Testis (tissue), 3 donors: ENCODE results near the gene NALCN. TPM values are rescaled to one million over a fixed set of nuclear protein-coding genes. Genes with fewer than 3 reads are reported as not detected.

ENCODE experiments used
- DNase-seq: peaks from one replicate; pipeline ENCODE4 v3.0.0-alpha.2; 2019
- H3K27ac ChIP-seq, 2 donors: fragments of 200-600 bp; sonication (generic); one replicate each; pipeline ENCODE4 v1.5.1; 2019
- H3K27me3 ChIP-seq: fragments of 200-600 bp; sonication (generic); one replicate; pipeline ENCODE4 v1.5.1; 2019
- H3K36me3 ChIP-seq: fragments of 200-600 bp; sonication (generic); one replicate; pipeline ENCODE4 v1.5.1; 2017; ENCODE audit warnings: low read depth; ENCODE audit errors: missing control alignments
- H3K4me1 ChIP-seq: fragments of 200-600 bp; sonication (generic); one replicate; pipeline ENCODE4 v1.5.1; 2019
- H3K4me3 ChIP-seq, 2 donors: fragments of 200-600 bp; sonication (generic); one replicate each; pipeline ENCODE4 v1.5.1; 2017 to 2019
- H3K9me3 ChIP-seq: fragments of 200-600 bp; sonication (generic); one replicate; pipeline ENCODE4 v1.5.1; 2017
- POLR2A ChIP-seq: fragments of 450-650 bp; IDR thresholded peaks from one replicate; pipeline ENCODE4 v1.6.1; 2017; ENCODE audit warnings: antibody characterized with exemption, mild to moderate bottlenecking, moderate library complexity
- WGBS, 2 donors: methylation state at CpG; one replicate each; pipeline ENCODE4 v1.1.5; 2018; 5-methylcytosine and 5-hydroxymethylcytosine counted together
- intact Hi-C: fragments of 100-400 bp; cut with DNase I; formaldehyde crosslinking; loops from one replicate; pipeline ENCODE4 v1.15.1; 2023; ENCODE audit warnings: low total_unique reads
- polyA plus RNA-seq: library from polyadenylated mRNA; stranded (reverse); fragments of 350-450 nt; fragmentation: Illumina TruSeq; extraction: RNeasy Lipid Tissue Mini Kit (QIAGEN cat#74804); gene quantifications from one replicate; pipeline ENCODE4 v1.2.3, GENCODE V29; 2014; ENCODE audit warnings: low read depth, low replicate concordance; ENCODE audit not compliant: insufficient read depth
- total RNA-seq, 2 donors: library from RNA; depleted of rRNA; stranded (reverse); fragments of >200 nt; gene quantifications; one replicate each; pipeline ENCODE4 v1.2.3, GENCODE V29; 2016
- TF ChIP-seq, protein P1 (sequence below), 3 experiments: fragments of 450-650 bp in 2 of 3; fragments of 200-600 bp in 1 of 3; sonication (generic) in 1 of 3; IDR thresholded peaks; one replicate each; pipeline ENCODE4 v1.5.1; 2016 to 2019; ENCODE audit warnings: antibody characterized with exemption in 3 of 3, mild to moderate bottlenecking in 2 of 3, moderate library complexity in 1 of 3

Gene NALCN
- total and polyA plus RNA-seq, 3 donors from 2014 or later, result 2.9 to 4.0 (median 3.2) TPM

DNA sequence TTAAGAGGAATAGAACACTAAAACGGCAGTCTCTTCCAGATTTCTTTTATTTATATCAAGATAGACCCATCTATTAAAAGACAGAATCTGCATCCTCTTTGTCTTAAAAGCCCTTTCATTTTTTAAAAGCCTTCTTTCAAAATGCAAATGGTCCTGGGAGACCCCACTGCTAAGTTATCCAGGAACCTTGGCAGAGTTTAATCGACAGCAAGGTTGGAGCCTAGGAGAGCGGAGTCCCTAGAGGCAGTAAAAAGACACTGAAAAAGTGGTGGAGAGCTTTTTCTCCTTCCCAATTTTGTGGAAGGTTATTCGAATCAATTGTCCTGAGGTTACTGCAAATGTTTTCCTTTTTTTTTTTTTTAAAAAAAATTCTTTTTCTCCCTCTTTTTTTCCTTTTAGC, 294.7 kb downstream of the NALCN start:
- WGBS, 2 donors, result 66 to 67% methylated on average over 4 of the region's 4 CpGs
- no peaks in the 10 kb centered on the region for H3K27me3 ChIP-seq
- no peaks in the 10 kb centered on the region for H3K4me1 ChIP-seq
- no peaks in the 10 kb centered on the region for H3K9me3 ChIP-seq
- H3K36me3 ChIP-seq, result no peaks in the 10 kb centered on the region
- H3K4me3 ChIP-seq, result no peak overlapping the region
- intact Hi-C loops, result no loop called here
- no peak for DNase-seq
- H3K27ac ChIP-seq, result no peak overlapping the region
- TF ChIP-seq, protein P1, sequence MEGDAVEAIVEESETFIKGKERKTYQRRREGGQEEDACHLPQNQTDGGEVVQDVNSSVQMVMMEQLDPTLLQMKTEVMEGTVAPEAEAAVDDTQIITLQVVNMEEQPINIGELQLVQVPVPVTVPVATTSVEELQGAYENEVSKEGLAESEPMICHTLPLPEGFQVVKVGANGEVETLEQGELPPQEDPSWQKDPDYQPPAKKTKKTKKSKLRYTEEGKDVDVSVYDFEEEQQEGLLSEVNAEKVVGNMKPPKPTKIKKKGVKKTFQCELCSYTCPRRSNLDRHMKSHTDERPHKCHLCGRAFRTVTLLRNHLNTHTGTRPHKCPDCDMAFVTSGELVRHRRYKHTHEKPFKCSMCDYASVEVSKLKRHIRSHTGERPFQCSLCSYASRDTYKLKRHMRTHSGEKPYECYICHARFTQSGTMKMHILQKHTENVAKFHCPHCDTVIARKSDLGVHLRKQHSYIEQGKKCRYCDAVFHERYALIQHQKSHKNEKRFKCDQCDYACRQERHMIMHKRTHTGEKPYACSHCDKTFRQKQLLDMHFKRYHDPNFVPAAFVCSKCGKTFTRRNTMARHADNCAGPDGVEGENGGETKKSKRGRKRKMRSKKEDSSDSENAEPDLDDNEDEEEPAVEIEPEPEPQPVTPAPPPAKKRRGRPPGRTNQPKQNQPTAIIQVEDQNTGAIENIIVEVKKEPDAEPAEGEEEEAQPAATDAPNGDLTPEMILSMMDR (IDR thresholded peaks at IDR 0.05), result no peak
- TF ChIP-seq POLR2A, result no peak

DNA sequence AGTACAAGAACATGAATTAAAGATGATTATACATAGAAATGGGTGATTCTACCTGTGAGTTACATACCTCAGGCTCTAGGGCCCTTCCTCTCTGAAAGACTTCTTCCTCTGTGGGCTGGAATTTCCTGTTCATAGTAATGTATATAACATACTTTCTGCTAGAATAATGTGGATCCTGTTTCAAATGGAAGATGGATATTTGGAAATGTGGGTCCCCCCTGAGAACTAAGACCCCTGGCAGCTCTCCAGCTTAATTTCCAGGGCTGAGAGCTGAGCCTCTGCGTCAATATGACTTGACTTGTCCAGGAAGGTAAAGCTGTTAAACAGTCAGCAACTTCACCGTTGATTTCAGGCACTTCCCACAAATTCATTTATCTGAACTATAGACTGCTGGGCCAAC, 296.3 kb downstream of the NALCN start:
- H3K4me1 ChIP-seq, result no peaks in the 10 kb centered on the region
- no peak overlapping the region for H3K27ac ChIP-seq
- TF ChIP-seq, protein P1 (IDR thresholded peaks at IDR 0.05), result no peak
- no peak for TF ChIP-seq POLR2A
- no peak for DNase-seq
- no peaks in the 10 kb centered on the region for H3K9me3 ChIP-seq
- WGBS, 2 donors, result 68 to 79% methylated on average over 2 of the region's 2 CpGs
- H3K36me3 ChIP-seq, result no peaks in the 10 kb centered on the region
- no peaks in the 10 kb centered on the region for H3K27me3 ChIP-seq
- intact Hi-C loops, result no loop called here
- no peak overlapping the region for H3K4me3 ChIP-seq

DNA sequence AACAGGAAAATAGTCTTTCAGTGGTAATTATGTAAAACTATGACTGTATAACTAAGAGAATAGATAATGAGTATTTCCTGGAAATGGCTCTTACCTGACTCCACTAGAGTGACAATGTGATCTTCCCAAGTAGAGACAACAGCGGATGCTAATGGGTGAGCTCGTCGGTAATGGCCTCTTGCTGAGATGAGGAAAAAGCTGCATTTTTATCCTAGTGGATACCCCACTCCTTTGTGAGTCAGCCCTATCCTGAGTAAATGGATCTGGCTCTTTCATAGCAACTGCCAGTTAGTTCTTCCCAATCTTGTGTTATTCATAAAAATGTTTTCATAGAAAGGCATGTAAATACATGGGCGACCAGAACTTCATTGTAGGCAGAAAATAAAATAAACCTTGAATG, 299.5 kb downstream of the NALCN start:
- Histone ChIP-seq H3K36me3 (no peaks in the 10 kb centered on the region), H3K9me3 (no peaks in the 10 kb centered on the region), H3K27me3 (no peaks in the 10 kb centered on the region), H3K27ac (no peak overlapping the region), H3K4me3 (no peak overlapping the region), H3K4me1 (no peaks in the 10 kb centered on the region)
- DNase-seq, result no peak
- TF ChIP-seq POLR2A, result no peak
- intact Hi-C loops, result no loop called here
- 54 to 70% methylated on average over 4 of the region's 4 CpGs for WGBS, 2 donors

DNA sequence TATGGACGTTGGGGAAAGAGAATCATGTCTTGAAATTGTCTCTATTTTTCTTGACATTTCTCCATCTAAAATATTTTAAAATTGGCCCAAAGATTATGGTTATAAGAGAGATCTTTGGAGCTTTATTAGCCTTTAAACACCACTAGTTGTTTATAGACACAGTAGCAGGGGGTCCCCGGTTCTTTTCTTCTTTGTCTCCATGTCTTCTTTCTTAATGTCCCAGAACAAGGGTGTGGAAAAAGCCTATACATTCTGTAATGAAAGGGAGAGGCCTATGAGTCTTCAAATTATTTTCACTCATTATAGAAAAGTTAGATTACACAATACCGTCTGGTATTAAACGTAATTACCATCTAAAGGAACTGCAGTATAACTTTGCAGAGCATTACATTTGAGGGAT, 300.0 kb downstream of the NALCN start:
- WGBS, 2 donors, result 66 to 71% methylated on average over 4 of the region's 4 CpGs
- DNase-seq, result no peak

DNA sequence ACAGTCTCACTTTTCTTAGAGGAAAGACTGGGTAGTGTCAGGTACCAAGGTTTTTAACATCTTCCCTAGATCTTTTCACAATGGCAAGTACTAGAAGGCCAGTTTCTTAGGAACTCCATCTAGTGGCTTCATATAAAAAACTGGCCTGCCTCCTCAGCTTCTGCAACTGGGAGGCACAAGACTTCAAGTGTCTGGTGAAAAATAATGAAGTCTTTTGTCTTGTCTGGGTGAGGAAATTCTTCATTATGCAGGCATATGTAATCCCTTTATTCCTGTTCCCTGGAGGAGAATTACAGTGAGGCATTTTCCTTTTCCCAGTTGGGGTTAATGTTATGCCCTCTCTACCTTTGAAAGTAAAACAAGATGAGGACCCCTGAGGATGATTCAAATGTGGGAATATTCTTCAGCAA, 300.5 kb downstream of the NALCN start:
- no peaks in the 10 kb centered on the region for H3K27me3 ChIP-seq
- intact Hi-C loops, result no loop called here
- no peak for DNase-seq
- no peaks in the 10 kb centered on the region for H3K4me1 ChIP-seq
- TF ChIP-seq, protein P1 (IDR thresholded peaks at IDR 0.05), result no peak
- no peak for TF ChIP-seq POLR2A
- no peaks in the 10 kb centered on the region for H3K36me3 ChIP-seq
- no peak overlapping the region for H3K27ac ChIP-seq
- H3K4me3 ChIP-seq, result no peak overlapping the region
- no peaks in the 10 kb centered on the region for H3K9me3 ChIP-seq

More for the DNA sequence above, 300.0 kb downstream of the NALCN start:
- no peaks in the 10 kb centered on the region for H3K36me3 ChIP-seq
- H3K9me3 ChIP-seq, result no peaks in the 10 kb centered on the region
- H3K4me1 ChIP-seq, result no peaks in the 10 kb centered on the region
- no peak overlapping the region for H3K4me3 ChIP-seq
- H3K27ac ChIP-seq, result no peak overlapping the region
- H3K27me3 ChIP-seq, result no peaks in the 10 kb centered on the region
- intact Hi-C loops, result no loop called here
- TF ChIP-seq, protein P1 (IDR thresholded peaks at IDR 0.05), result no peak
- TF ChIP-seq POLR2A, result no peak
